ENCODE results near the gene DHRSX. TPM values are rescaled to one million over a fixed set of nuclear protein-coding genes. Genes with fewer than 3 reads are reported as not detected.

The DHRSX gene
- total RNA-seq, 1 donor from 2014 or later, result 25.1 TPM

DNA sequence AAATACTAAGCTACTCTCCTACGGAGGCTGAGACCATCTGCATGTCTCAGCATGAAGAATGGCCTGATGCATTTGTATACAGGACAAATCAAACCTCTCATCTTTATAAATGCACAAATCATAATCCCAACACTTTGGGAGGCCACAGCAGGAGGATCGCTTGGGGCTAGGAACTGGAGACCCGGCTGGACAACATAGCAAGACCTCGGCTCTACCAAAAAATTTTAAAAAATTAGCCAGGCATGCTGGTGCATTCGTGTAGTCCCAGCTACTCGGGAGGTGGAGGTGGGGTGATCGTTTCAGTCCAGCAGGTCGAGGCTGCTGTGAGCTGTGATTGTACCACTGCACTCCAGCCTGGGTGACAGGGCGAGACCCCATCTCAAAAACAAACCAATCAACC, 262.8 kb downstream of the DHRSX start:
- Mint-ChIP-seq H3K4me1 (peaks cover 14% of the 10 kb centered on the region), H3K9me3 (no peaks in the 10 kb centered on the region), H3K27ac (ENCODE audit: unreplicated experiment) (no peak overlapping the region), H3K4me3 (no peak overlapping the region), H3K27me3 (ENCODE audit: low read depth) (no peaks in the 10 kb centered on the region), H3K36me3 (ENCODE audit: low read depth) (peaks cover 9% of the 10 kb centered on the region)
- no peak for TF ChIP-seq CTCF (conservative IDR thresholded peaks at IDR 0.05)
- DNase-seq (ENCODE audit: low read depth, low spot score), result no peak

DNA sequence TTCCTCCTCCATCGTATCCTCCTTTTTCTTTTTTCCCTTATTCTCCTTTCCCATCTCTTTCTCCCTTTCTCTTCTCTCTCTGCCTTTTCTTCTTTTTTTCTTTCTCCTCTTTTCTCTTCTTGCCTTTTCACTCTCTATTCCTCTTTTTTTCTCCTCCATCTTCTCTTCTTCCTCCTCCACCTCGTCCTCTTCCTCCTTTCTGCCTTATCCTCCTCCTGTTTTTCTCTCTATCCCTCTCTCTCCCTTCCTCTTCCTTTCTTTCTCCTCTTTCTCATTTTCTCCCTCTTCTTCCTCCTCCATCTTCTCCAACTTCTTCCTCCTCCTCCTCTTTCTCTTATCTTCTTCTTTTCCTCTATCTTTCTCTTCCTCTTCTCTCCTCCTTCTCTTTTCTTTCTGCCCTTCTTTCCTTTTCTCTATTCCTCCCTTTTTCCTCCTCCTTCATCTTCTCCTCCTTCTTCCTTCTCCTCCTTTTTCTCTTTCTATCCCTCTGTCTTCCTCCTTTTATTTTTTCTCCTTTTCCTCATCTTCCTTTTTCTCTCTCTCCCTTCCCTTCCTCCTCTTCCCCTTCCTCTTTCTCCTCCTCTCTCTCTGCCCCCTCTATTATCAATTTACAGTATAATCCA, 269.1 kb downstream of the DHRSX start:
- Mint-ChIP-seq H3K9me3 (peaks cover 3% of the 10 kb centered on the region), H3K4me1 (peaks cover 35% of the 10 kb centered on the region), H3K27ac (ENCODE audit: unreplicated experiment) (peak overlapping the region; percentile 54), H3K27me3 (ENCODE audit: low read depth) (no peaks in the 10 kb centered on the region), H3K4me3 (no peak overlapping the region), H3K36me3 (ENCODE audit: low read depth) (peaks cover 10% of the 10 kb centered on the region)
- no peak for DNase-seq (ENCODE audit: low read depth, low spot score)
- no peak for TF ChIP-seq CTCF (conservative IDR thresholded peaks at IDR 0.05)

DNA sequence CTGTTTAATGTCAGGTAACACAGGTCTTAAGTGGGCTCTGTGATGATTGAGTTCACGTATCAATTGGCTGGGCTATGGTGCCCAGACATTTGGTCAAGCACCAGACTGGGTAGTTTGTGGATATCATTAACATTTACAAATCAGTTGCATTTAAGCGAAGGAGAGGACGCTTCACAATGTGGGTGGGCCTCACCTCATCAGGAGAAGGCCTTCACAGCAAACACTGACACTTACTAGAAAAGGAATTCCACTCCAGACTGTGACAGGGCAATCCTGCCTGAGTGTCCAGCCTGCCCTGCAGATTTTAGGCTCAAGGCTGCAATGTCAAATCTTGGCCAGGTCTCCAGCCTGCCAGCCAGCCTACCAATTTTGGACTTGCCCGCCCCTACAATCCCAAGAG, 270.3 kb downstream of the DHRSX start:
- no peak for DNase-seq (ENCODE audit: low read depth, low spot score)
- no peaks in the 10 kb centered on the region for H3K27me3 Mint-ChIP-seq (ENCODE audit: low read depth)
- peaks cover 35% of the 10 kb centered on the region for H3K4me1 Mint-ChIP-seq
- peaks cover 12% of the 10 kb centered on the region for H3K36me3 Mint-ChIP-seq (ENCODE audit: low read depth)
- H3K9me3 Mint-ChIP-seq, result peaks cover 3% of the 10 kb centered on the region
- no peak overlapping the region for H3K4me3 Mint-ChIP-seq
- no peak overlapping the region for H3K27ac Mint-ChIP-seq (ENCODE audit: unreplicated experiment)
- no peak for TF ChIP-seq CTCF (conservative IDR thresholded peaks at IDR 0.05)

- H3K27me3 Mint-ChIP-seq (ENCODE audit: low read depth), result no peaks in the 10 kb centered on the region
Observed at GRCh38 chrX:2228536-2228935, 272.2 kb downstream of the DHRSX start.

DNA sequence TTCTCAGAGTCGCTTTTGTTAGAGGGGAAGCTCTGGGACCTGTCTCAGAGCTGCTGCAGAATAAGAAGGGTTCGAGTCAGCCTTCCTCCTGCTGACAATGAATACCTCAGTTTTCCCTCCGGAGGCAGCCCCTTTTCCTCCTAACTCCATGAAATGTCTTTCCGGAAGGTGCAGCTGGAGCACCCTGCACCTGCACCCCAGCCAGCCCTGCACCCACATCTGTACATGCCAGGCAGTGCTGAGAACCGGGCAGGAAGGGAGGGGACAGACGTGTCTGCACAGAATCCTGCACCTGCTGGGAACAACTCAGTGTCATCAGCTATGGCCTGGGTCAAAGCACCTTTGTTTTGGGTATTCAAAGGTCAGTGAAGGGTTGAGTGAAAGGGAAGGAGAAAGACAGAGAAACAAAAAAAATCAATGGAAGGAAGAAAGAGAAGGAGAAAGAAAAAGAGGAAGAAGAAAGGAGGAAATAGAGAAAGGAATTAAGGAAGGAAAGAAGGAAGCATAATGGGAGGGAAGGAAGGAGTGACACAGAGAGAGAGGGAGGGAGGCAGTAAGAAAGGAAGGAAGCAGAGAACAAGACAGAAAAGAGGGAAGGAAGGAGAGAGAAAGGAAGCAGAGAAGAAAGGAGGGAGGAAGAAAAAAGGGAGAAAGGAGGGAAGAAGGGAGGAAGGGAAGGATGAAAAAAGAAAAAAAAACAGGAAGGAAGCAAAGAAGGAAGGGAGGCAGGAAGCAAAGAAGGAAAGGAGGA, 273.7 kb downstream of the DHRSX start:
- no peak for DNase-seq (ENCODE audit: low read depth, low spot score)
- no peak overlapping the region for H3K4me3 Mint-ChIP-seq
- peaks cover 42% of the 10 kb centered on the region for H3K36me3 Mint-ChIP-seq (ENCODE audit: low read depth)
- peaks cover 14% of the 10 kb centered on the region for H3K9me3 Mint-ChIP-seq
- H3K4me1 Mint-ChIP-seq, result peaks cover 17% of the 10 kb centered on the region
- no peak for TF ChIP-seq CTCF (conservative IDR thresholded peaks at IDR 0.05)
- no peak overlapping the region for H3K27ac Mint-ChIP-seq (ENCODE audit: unreplicated experiment)
- no peaks in the 10 kb centered on the region for H3K27me3 Mint-ChIP-seq (ENCODE audit: low read depth)

More at GRCh38 chrX:2228536-2228935, 272.2 kb downstream of the DHRSX start:
- H3K36me3 Mint-ChIP-seq (ENCODE audit: low read depth), result peaks cover 31% of the 10 kb centered on the region
- peaks cover 10% of the 10 kb centered on the region for H3K9me3 Mint-ChIP-seq
- H3K27ac Mint-ChIP-seq (ENCODE audit: unreplicated experiment), result peak overlapping the region; percentile 54
- no peak for TF ChIP-seq CTCF (conservative IDR thresholded peaks at IDR 0.05)
- DNase-seq (ENCODE audit: low read depth, low spot score), result no peak
- no peak overlapping the region for H3K4me3 Mint-ChIP-seq
- peaks cover 27% of the 10 kb centered on the region for H3K4me1 Mint-ChIP-seq

Measured in neural crest cell (in vitro differentiated cells).